Suppressor macrophage (primary cell): ENCODE data around the gene MRPL1.

ENCODE experiments used
- DNase-seq, 4 experiments: peaks; one replicate each; pipeline ENCODE4 v3.0.0-alpha.2; 2020 to 2022
- total RNA-seq, 17 experiments: gene quantifications; one replicate each; lab custom pipeline; 2026; ENCODE audit warnings: mixed read lengths in 6 of 17, inconsistent platforms in 3 of 17; lab: John Stamatoyannopoulos, UW

Gene MRPL1
- total RNA-seq: 4.6 to 26.0 (median 14.3) reads per million in 17 experiments

- peak; percentile 94 to 98 (median 96) for DNase-seq
Measured at GRCh38 chr4:77862478-77863216, at the start of gene MRPL1. Gene MRPL1 (plus strand): TSS chr4:77862830. CDS start chr4:77862849, 19 bp downstream.

DNA sequence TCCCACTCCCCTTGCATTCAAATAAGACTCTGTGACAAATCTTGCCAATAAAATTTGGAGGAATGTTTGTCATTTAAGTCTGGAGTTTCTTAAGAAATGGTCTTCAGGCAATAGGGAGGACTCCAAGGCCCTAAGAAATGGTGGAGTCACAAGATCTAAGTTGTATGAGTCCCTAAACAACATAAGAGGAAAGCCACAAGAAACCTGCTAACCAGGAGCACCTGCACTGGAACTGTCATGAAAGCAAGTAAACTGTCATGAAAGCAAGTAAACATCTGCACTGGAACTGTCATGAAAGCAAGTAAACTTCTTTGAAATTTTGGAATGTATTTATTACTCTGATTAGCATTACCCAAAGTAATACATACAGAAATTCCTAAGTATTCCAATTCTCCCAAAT is 47.0 kb upstream of the MRPL1 start:
- DNase-seq: no peak

DNA sequence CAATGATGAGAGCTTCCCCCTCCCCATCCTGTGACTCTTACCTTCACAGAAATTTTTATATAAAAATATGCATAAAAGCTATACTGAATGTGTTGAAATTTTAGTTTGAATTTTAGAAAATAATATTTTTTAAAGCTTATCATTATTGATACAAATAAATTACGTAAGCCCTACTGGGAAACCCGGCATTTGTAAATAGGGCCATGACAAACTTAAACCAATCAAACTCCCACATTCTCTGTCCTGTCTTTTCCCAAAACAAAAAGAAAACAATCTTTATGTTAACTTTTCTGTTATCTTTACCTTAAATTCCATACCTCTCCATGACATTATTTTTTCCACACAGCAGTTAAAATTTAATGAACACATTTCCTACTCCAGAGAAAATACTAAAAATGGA is 46.1 kb upstream of the MRPL1 start:
- no peak for DNase-seq

DNA sequence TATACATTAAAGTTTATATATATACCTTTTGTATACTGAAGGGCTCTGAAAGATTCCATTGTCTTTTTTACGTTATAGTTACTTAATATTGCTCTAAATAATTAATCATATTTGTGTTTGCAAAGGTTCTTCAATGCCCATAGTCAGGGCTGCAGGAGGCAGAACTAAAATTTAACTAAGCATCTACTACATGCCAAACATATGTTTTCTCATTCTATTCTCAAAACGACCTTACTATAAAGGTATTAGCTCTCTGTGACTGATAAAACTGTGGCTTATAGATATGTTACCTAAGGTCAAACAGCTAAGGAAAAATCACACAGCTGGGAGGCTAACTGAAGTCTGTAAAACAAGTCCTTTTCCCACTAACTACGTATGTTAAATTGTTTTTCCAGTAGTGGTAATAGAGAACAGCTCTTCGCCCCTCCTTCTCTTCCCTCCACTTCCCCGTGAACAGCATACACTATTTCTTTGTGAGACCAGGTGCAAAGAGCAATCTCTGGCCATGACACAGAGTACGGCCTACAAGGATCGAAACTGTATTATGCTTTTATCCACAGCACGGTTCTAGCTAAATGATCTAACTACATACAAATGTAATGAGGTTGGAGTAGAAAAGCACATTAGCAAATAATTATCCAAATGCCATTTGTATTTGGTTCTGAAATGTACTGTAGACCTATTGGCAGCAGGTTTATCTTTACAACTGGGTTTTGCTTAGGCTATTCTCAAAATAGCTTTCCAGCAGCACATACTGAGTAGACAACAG is 45.1 kb upstream of the MRPL1 start:
- peak in 2 of 4 experiments; percentile 2 to 3 for DNase-seq

DNA sequence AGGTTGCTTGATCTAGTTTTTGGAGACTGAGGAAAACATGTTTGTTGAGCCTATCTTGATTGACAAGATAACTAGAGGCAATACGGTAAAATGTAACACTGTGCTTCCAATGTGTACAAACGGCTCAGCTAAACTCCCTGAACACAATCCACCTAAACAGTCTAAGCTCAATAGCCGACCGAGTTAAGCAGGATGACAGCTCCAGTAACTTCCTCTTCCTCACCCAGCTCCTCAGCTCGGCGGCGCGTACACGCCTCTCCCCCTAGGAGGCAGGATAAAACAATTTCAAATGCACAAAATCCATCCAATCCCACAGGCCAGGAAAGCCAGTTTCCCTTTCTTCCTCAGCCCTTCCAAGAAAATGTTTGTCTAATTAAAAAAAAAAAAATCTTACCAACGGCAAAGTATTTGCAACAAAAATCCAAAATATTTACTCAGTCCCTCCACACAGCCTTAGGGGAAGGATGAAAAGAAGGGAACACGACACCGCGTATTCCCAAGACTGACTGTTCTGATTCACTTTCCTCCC is 44.5 kb upstream of the MRPL1 start:
- peak; percentile 77 to 89 (median 88) for DNase-seq

- DNase-seq: peak; percentile 46 to 83 (median 66)
Measured at GRCh38 chr4:77818602-77819403, 43.8 kb upstream of the MRPL1 start, which contains the start of gene CNOT6L. Gene CNOT6L (minus strand): TSS chr4:77819368. CDS start chr4:77819308, 60 bp downstream.

DNA sequence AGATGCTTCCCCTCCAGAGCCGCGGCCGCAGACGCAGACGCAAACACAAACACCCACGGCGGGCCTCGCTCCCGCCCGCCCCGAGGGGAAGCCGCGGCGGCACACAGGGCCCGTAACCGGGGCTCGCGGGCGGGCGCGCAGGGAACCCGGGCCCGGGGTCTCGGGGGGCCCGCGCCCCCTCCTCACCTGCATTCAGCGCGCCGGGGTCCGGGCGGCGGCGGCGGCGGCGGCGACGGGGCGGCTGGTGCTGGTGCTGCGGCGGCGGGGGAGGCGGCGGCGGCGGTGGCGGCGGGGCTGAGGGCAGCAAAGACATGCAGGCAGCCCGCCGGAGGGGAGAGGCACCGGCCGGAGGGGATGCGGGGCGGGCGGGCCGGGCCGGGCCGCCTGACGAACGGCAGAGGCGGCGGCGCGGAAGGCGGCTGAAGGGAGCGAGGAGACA is 43.2 kb upstream of the MRPL1 start:
- peak; percentile 90 to 96 (median 93) for DNase-seq

- peak; percentile 92 to 97 (median 96) for DNase-seq
Measured at GRCh38 chr4:77819843-77820648, 42.6 kb upstream of the MRPL1 start.

DNA sequence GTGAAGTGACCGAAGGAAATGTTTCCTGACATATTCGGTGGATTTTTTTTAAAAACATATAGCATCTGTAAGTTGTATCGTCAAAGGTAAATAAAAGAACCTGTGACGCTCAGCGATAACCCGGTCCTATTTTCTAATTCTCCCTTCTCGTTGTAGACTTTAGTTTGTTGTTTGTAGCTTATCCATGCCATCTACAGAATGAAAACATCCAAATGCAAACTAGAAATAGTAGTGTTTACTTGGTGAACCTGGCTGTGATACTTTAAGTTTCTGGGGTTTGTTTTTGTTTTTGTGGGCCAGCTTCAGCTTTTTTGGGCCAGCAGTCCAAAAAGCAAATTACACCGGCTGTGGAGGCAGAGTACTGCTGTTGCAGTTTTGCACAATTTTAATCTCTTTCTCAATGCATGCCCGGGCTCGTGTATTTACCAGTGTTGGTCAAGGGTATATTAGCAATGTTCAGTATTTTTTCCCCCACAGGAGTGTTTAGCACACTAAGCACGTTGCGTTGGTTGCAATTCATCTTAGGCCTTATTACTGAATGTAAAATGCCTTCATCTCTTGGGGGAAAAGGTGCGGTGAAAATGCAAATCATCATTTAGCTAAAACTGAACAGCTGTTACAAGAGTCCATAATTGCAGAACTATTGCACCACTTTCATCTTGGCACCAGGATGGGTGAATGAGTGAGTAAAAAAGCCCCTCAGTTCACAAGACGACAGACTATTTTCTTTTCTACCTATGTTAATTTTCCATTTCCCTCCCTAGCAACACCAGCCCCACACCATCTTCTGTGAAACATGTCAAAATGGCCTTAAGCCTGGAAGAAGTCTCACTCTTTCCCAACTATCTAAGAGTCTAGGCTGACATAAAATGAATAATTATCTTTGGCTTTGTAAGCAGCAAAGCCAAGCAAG is 41.7 kb upstream of the MRPL1 start:
- DNase-seq: peak; percentile 23 to 41 (median 30)

DNA sequence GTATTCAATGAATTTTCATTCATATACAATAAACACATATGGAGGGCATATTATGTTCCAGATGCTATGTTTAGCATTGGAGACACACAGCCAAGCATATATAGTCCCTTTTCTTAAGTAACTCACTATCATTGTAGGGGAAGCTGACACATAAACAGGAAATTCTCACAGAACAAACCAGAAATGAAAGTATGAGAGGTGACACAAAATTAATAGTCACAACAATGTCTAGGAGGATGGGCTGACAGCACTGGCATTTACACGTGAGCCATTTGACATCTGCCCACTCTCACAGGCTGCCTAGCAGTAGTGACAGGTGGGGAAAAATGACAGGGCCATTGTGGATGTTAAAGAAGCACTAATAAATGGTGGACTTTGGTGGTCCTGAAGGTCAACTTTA is 40.9 kb upstream of the MRPL1 start:
- DNase-seq: peak; percentile 17 to 67 (median 48)

GRCh38 chr4:77826275-77826674 is 36.4 kb upstream of the MRPL1 start:
- no peak for DNase-seq

GRCh38 chr4:77827343-77827742 is 35.3 kb upstream of the MRPL1 start:
- DNase-seq: no peak

- DNase-seq: no peak
Measured at GRCh38 chr4:77833126-77833724, 29.4 kb upstream of the MRPL1 start.

GRCh38 chr4:77834403-77834802 is 28.2 kb upstream of the MRPL1 start:
- DNase-seq: no peak

DNA sequence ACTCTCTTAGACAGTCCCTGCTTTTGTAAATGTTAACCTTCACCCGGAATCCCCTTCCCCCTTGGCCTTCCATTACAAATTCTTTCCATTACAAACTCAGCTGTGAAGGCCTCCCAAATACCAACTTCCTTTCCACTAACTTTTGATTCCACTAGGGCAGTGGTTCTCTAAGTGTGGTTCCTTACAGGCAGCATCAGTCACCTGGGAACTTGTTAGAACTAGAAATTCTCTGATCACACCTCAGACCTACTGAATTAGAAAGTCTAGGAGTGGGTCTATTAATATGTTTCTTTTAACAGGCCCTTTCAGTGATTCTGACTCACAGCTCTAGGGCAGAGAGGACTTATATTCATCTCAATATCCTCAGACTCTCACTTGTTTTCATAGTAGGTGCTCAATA is 19.0 kb upstream of the MRPL1 start:
- DNase-seq: no peak

- no peak for DNase-seq
Measured at GRCh38 chr4:77844363-77844762, 18.3 kb upstream of the MRPL1 start.

DNA sequence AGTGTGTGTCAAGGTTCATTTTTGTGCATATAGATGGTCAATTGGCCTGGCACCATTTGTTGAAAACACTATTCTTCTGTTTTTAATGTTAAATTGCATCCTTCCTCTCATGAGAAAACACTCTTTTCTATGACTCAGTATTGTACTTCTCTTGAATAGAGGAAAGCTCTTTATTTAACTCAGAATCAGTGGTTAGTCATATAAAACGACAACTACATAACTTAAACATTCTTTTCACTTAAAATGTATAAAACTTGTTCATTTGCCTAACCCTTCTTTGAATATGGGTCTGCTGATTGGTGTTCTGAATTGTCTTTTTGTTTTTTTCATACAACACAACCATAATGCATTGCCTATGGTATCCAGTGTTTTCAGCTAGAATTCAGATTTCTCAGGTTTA is 17.2 kb upstream of the MRPL1 start:
- DNase-seq: no peak

GRCh38 chr4:77845929-77846328 is 16.7 kb upstream of the MRPL1 start:
- no peak for DNase-seq

DNA sequence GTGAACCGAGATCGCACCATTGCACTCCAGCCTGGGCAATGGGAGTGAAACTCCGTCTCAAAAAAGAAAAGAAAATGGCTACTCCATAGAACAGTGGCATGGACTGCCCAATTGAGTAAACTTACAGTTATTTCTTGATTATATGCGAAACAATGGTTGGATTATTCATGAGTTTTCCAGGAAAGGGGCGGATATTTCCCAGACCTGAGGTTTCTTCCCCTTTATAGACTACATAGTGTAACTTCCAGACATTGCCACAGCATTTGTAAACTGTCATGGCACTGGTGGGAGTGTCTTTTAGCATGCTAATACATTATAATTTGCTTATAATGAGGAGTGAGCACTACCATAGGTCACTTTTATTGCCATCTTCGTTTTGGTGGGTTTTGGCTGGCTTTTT is 14.1 kb upstream of the MRPL1 start:
- DNase-seq: no peak
